ENCODE measurements around the gene CARMIL1.

GRCh38 chr6:25473447-25473846, 194.3 kb downstream of the CARMIL1 start:
- TF ChIP-seq CTCF (IDR thresholded peaks at IDR 0.05) (no peak), POLR2A (IDR thresholded peaks at IDR 0.05) (no peak), EP300 (IDR thresholded peaks at IDR 0.05) (no peak)

All from suprapubic skin (tissue), 3 donors.